Liver (tissue), 9 donors: ENCODE measurements around the gene DAB1. TPM values are rescaled to one million over a fixed set of nuclear protein-coding genes. Genes with fewer than 3 reads are reported as not detected.

Experiments used
- DNase-seq: peaks from one replicate; pipeline ENCODE4 v3.0.0-alpha.2; 2017; ENCODE audit warnings: low spot score
- H3K27ac ChIP-seq, 2 donors: one replicate each; pipeline ENCODE4 v1.7.0; 2013; ENCODE audit warnings: inconsistent platforms in 2 of 2, low read length in 2 of 2, control low read depth in 1 of 2, low read depth in 1 of 2, mild to moderate bottlenecking in 1 of 2
- H3K27me3 ChIP-seq, 4 donors: one replicate each; pipeline versions ENCODE4 v1.6.1 to v1.7.0; 2013; ENCODE audit warnings: low read length in 3 of 4, inconsistent platforms in 1 of 4, mild to moderate bottlenecking in 1 of 4, moderate library complexity in 1 of 4; ENCODE audit not compliant: control insufficient read depth in 4 of 4, insufficient read depth in 4 of 4
- H3K36me3 ChIP-seq, 4 donors: one replicate each; pipeline versions ENCODE4 v1.6.1 to v1.7.0; 2013; ENCODE audit warnings: low read length in 3 of 4, mild to moderate bottlenecking in 3 of 4, low read depth in 1 of 4, moderate library complexity in 1 of 4; ENCODE audit not compliant: control insufficient read depth in 4 of 4, insufficient read depth in 3 of 4
- H3K4me1 ChIP-seq, 4 donors: one replicate each; pipeline versions ENCODE4 v1.6.1 to v1.7.0; 2013; ENCODE audit warnings: low read length in 3 of 4, mild to moderate bottlenecking in 3 of 4, moderate library complexity in 1 of 4; ENCODE audit not compliant: control insufficient read depth in 4 of 4, insufficient read depth in 4 of 4
- H3K4me3 ChIP-seq, 3 donors: one replicate each; pipeline versions ENCODE4 v1.6.1 to v1.7.0; 2013; ENCODE audit warnings: low read length in 3 of 3, control low read depth in 1 of 3, low read depth in 1 of 3, mild to moderate bottlenecking in 1 of 3
- H3K9ac ChIP-seq, 2 donors: one replicate each; pipeline ENCODE4 v1.7.0; 2013; ENCODE audit warnings: low read length in 2 of 2, mild to moderate bottlenecking in 2 of 2, moderate library complexity in 2 of 2, control low read depth in 1 of 2, low read depth in 1 of 2
- H3K9me3 ChIP-seq, 4 donors: one replicate each; pipeline versions ENCODE4 v1.6.1 to v1.7.0; 2013; ENCODE audit warnings: low read length in 3 of 4; ENCODE audit not compliant: control insufficient read depth in 4 of 4
- CTCF ChIP-seq: fragments of 150-350 bp; IDR thresholded peaks from 2 replicates; pipeline ENCODE4 v1.5.1; 2017; ENCODE audit warnings: improper control_type of control experiment, low read depth, low read length; ENCODE audit not compliant: missing input control
- EGR1 ChIP-seq, 2 donors: IDR thresholded peaks; 2 replicates each; pipeline ENCODE4 v1.6.1; 2016 to 2018; ENCODE audit warnings: antibody characterized with exemption in 2 of 2, low read depth in 2 of 2
- FOXA1 ChIP-seq: IDR thresholded peaks from 2 replicates; pipeline ENCODE4 v1.6.1; 2016; ENCODE audit warnings: antibody characterized with exemption
- FOXA2 ChIP-seq: IDR thresholded peaks from 2 replicates; pipeline ENCODE4 v1.6.1; 2016; ENCODE audit warnings: antibody characterized with exemption
- GABPA ChIP-seq, 2 donors: IDR thresholded peaks in 1 of 2; conservative IDR thresholded peaks in 1 of 2; 2 replicates each; pipeline ENCODE4 v1.6.1; 2016; ENCODE audit warnings: antibody characterized with exemption in 2 of 2, mild to moderate bottlenecking in 1 of 2, moderate library complexity in 1 of 2
- HNF4A ChIP-seq, 2 donors: conservative IDR thresholded peaks; 2 replicates each; pipeline ENCODE4 v1.6.1; 2016; ENCODE audit warnings: antibody characterized with exemption in 2 of 2, mild to moderate bottlenecking in 2 of 2
- HNF4G ChIP-seq: IDR thresholded peaks from 2 replicates; pipeline ENCODE4 v1.6.1; 2016; ENCODE audit warnings: antibody characterized with exemption
- JUND ChIP-seq, 2 donors: IDR thresholded peaks; 2 replicates each; pipeline ENCODE4 v1.6.1; 2016; ENCODE audit warnings: antibody characterized with exemption in 2 of 2
- MAX ChIP-seq: IDR thresholded peaks from 2 replicates; pipeline ENCODE4 v1.6.1; 2016; ENCODE audit warnings: antibody characterized with exemption
- NR2F2 ChIP-seq: IDR thresholded peaks from 2 replicates; pipeline ENCODE4 v1.6.1; 2016; ENCODE audit warnings: antibody characterized with exemption
- RAD21 ChIP-seq, 2 donors: IDR thresholded peaks; 2 replicates each; pipeline ENCODE4 v1.6.1; 2016; ENCODE audit warnings: antibody characterized with exemption in 2 of 2, mild to moderate bottlenecking in 2 of 2
- REST ChIP-seq: IDR thresholded peaks from 2 replicates; pipeline ENCODE4 v1.6.1; 2016; ENCODE audit warnings: antibody characterized with exemption, mild to moderate bottlenecking
- RXRA ChIP-seq, 2 donors: IDR thresholded peaks; 2 replicates each; pipeline ENCODE4 v1.6.1; 2017 to 2018; ENCODE audit warnings: antibody characterized with exemption in 2 of 2, mild to moderate bottlenecking in 1 of 2
- SP1 ChIP-seq: IDR thresholded peaks from 2 replicates; pipeline ENCODE4 v1.6.1; 2018; ENCODE audit warnings: antibody characterized with exemption, mild to moderate bottlenecking
- TAF1 ChIP-seq: conservative IDR thresholded peaks from 2 replicates; pipeline ENCODE4 v1.6.1; 2016; ENCODE audit warnings: antibody characterized with exemption, mild to moderate bottlenecking
- YY1 ChIP-seq: IDR thresholded peaks from 2 replicates; pipeline ENCODE4 v1.6.1; 2016; ENCODE audit warnings: antibody characterized with exemption, mild to moderate bottlenecking
- WGBS: extraction: QIAGEN DNeasy Blood & Tissue Kit; methylation state at CpG from one replicate; pipeline ENCODE4 v1.1.7; 2013; 5-methylcytosine and 5-hydroxymethylcytosine counted together
- polyA plus RNA-seq, 2 donors: library from polyadenylated mRNA; stranded (reverse) in 1 of 2; unstranded in 1 of 2; fragments of 200-250 nt in 1 of 2; fragments of >200 nt in 1 of 2; fragmentation: Nextera tagmentation in 1 of 2; extraction: Ambion mirVana in 1 of 2; gene quantifications; one replicate each; pipeline versions ENCODE4 v1.2.1 to v1.2.3, GENCODE V29; 2013 to 2015
- total RNA-seq, 2 donors: library from RNA; depleted of rRNA; stranded (reverse); fragments of >200 nt; gene quantifications; one replicate each; pipeline ENCODE4 v1.2.3, GENCODE V29; 2014
- TF ChIP-seq, protein P1 (sequence below): IDR thresholded peaks from 2 replicates; pipeline ENCODE4 v1.6.1; 2016; ENCODE audit warnings: antibody characterized with exemption
- TF ChIP-seq, protein P2 (sequence below): IDR thresholded peaks from 2 replicates; pipeline ENCODE4 v1.6.1; 2016; ENCODE audit warnings: antibody characterized with exemption
- donor health status: healthy.
- donor health status: healthy.
- donor health status: healthy.
- donor health status: healthy.
- donor health status: healthy.

The DAB1 gene
- total and polyA plus RNA-seq, 4 donors = 0.54 to 1.7 (median 1.2) TPM

DNA sequence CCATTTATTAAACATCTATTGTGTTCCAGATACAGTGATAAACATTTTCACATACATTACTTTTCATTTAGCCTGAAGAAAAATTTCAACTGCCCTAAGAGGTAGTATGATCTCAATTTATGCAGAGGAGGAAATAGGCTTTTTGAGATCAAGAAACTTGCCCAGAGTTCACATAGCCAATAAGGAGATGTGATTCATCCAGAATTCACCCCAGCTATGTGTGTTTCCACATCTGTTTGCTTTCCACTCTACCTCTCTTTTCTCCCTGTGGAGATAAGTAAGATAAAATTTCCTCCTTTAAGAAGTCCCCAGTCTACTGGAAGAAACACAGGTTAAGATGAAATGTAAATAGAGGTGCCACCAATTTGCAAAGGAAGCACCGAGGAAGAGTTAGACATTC, 258.3 kb downstream of the DAB1 start (continued):
- TF ChIP-seq, protein P1, sequence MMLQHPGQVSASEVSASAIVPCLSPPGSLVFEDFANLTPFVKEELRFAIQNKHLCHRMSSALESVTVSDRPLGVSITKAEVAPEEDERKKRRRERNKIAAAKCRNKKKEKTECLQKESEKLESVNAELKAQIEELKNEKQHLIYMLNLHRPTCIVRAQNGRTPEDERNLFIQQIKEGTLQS = no peak

- H3K9ac ChIP-seq = no peak overlapping the region
- 92% methylated on average over 1 of the region's 1 CpG for WGBS
- H3K36me3 ChIP-seq = no peaks in the 10 kb centered on the region
- no peaks in the 10 kb centered on the region for H3K27me3 ChIP-seq
- no peaks in the 10 kb centered on the region for H3K4me1 ChIP-seq
- no peak overlapping the region for H3K4me3 ChIP-seq
- DNase-seq = no peak
- no peak overlapping the region for H3K27ac ChIP-seq
- no peaks in the 10 kb centered on the region for H3K9me3 ChIP-seq
- no peak for TF ChIP-seq TAF1
- TF ChIP-seq REST = no peak
- TF ChIP-seq SP1 = no peak
- no peak for TF ChIP-seq RAD21 (IDR thresholded peaks at IDR 0.05)
- TF ChIP-seq FOXA2 = no peak
- no peak for TF ChIP-seq NR2F2
- TF ChIP-seq JUND (IDR thresholded peaks at IDR 0.05) = no peak
- no peak for TF ChIP-seq YY1
- no peak for TF ChIP-seq HNF4G
- TF ChIP-seq FOXA1 = no peak
- no peak for TF ChIP-seq EGR1 (IDR thresholded peaks at IDR 0.05; ENCODE audit: low read depth in 2 of 2)
- TF ChIP-seq HNF4A (conservative IDR thresholded peaks at IDR 0.05) = no peak
These were observed 259.3 kb downstream of the DAB1 start for GRCh38 chr1:57164584-57164983.

DNA sequence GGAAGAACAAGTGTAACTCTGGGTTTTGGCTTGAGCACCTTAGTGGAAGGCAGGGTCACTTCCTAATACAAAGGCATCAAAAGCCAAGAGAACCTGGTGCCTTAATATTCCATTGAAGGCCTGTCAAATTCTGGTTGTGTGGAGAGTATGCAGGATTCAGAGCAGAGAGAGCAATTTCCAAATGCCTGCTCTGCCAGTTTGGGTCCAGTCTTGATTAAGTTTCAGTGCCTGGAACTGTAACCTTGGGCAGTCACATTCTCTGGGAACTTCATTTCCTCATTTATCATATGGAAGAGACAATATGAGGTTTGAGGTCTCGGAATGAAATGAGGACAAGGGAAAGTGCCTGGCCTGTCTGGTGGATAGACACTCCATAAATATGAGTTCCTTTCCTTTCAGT, 260.1 kb downstream of the DAB1 start:
- Histone ChIP-seq H3K27ac (no peak overlapping the region), H3K36me3 (no peaks in the 10 kb centered on the region), H3K4me1 (no peaks in the 10 kb centered on the region), H3K4me3 (no peak overlapping the region), H3K9ac (no peak overlapping the region), H3K27me3 (no peaks in the 10 kb centered on the region), H3K9me3 (no peaks in the 10 kb centered on the region)
- WGBS = 89% methylated on average over 1 of the region's 1 CpG
- no peak for DNase-seq
- TF ChIP-seq RAD21 (IDR thresholded peaks at IDR 0.05) (no peak), YY1 (no peak), CTCF (no peak), MAX (no peak), RXRA (IDR thresholded peaks at IDR 0.05) (no peak), SP1 (no peak), HNF4A (conservative IDR thresholded peaks at IDR 0.05) (no peak), REST (no peak), TAF1 (no peak), NR2F2 (no peak), FOXA2 (no peak), GABPA (IDR thresholded peaks at IDR 0.05 in 1 of 2, conservative IDR thresholded peaks at IDR 0.05 in 1 of 2) (no peak), EGR1 (IDR thresholded peaks at IDR 0.05; ENCODE audit: low read depth in 2 of 2) (no peak), HNF4G (no peak), JUND (IDR thresholded peaks at IDR 0.05) (no peak)
- TF ChIP-seq, protein P1 = no peak
- TF ChIP-seq, protein P2, sequence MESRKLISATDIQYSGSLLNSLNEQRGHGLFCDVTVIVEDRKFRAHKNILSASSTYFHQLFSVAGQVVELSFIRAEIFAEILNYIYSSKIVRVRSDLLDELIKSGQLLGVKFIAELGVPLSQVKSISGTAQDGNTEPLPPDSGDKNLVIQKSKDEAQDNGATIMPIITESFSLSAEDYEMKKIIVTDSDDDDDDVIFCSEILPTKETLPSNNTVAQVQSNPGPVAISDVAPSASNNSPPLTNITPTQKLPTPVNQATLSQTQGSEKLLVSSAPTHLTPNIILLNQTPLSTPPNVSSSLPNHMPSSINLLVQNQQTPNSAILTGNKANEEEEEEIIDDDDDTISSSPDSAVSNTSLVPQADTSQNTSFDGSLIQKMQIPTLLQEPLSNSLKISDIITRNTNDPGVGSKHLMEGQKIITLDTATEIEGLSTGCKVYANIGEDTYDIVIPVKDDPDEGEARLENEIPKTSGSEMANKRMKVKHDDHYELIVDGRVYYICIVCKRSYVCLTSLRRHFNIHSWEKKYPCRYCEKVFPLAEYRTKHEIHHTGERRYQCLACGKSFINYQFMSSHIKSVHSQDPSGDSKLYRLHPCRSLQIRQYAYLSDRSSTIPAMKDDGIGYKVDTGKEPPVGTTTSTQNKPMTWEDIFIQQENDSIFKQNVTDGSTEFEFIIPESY = no peak
